ENCODE data around the gene ARSJ.

Gene ARSJ

GRCh38 chr4:113885291-113885690 lies 94.2 kb downstream of the ARSJ start:
- DNase-seq = no peak

- DNase-seq = no peak
These were observed 94.8 kb downstream of the ARSJ start for GRCh38 chr4:113884655-113885054.

- DNase-seq = peak; percentile 27
These were observed 96.8 kb downstream of the ARSJ start for GRCh38 chr4:113882668-113883067.

- DNase-seq = peak; percentile 25
These were observed 98.2 kb downstream of the ARSJ start for GRCh38 chr4:113881256-113881655.

GRCh38 chr4:113880240-113881028 lies 99.0 kb downstream of the ARSJ start:
- DNase-seq = no peak

- peak; percentile 38 for DNase-seq
These were observed 100.8 kb downstream of the ARSJ start for GRCh38 chr4:113878668-113879067.

- no peak for DNase-seq
These were observed 105.0 kb downstream of the ARSJ start for GRCh38 chr4:113874480-113874879.

DNA sequence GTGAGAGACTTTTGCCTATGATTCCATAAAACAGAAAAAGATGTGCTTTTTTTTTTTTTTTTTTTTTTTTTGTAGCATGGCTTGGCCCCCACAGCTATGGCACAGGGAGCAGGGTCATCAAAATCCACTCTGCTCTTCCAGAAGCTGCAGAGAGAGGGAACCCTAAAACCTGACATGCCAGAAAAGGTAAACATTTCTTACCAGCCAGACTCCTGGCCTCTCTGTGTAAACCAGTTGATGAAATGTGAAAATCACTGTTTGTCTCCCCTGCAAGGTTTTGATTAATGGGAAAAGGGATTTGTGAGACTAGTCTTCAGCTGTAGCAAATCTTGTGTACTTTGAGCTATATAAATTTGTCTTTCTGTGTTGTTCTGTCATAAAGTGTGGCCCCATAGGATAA lies 105.9 kb downstream of the ARSJ start:
- no peak for DNase-seq

DNA sequence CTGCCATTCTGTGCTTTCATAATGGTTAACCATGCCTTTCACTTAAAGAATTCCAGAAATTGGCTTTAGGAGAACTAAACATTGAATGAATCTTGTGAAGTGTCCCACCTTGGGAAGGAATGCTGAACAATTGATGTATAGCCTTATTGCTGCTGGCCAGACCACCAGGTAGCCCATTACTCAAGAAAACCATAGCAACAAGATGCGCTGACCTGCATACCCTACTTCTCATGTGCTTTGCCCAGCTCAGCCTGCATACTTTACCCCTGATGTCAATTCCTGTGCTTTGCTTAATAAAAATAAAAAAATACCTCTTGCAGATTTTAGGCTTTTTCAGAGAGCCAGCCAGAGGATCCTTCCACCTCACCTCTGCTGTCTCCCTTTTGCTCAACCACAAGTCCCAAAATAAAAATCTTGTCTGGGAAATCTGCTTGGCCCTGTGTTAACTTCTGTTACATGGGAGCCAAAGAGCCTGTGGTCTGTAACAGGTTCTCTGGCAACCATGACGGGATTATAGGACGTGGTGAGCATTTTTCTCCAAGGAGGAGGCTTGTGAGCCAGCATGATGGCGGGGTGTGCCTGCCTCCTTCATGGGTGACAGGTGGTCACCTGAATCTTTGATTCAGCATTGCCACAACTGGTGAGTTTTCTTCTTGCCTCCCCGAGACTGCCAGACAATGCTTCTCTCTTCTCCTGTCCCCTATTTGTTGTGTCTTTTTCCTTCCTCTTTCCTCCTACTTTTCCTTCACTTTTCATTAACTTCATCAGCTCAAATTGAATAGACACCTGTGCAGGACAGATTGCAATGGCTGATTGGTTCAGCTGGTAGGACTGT lies 106.8 kb downstream of the ARSJ start:
- DNase-seq = peak; percentile 14

DNA sequence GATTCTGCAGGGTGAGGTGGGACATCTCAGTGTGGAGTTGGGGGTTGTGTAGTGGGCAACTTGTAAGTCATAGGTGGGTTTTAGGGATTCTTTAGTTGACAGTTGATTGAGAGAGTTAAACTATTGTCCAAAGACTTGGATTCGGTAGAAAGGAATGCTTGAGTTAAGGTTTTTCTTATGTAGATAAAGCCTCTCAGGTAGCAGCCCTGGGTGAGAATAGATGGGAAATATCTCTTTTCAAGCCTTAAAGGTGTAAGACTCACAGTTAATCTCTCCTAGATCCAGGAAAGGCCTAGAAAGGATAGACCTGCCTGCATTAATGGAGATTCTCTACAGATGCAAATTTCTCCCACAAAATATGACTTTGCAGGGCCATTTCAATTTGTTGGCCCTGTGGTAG lies 108.4 kb downstream of the ARSJ start:
- no peak for DNase-seq

- peak; percentile 29 for DNase-seq
These were observed 109.6 kb downstream of the ARSJ start for GRCh38 chr4:113869743-113870375.

DNA sequence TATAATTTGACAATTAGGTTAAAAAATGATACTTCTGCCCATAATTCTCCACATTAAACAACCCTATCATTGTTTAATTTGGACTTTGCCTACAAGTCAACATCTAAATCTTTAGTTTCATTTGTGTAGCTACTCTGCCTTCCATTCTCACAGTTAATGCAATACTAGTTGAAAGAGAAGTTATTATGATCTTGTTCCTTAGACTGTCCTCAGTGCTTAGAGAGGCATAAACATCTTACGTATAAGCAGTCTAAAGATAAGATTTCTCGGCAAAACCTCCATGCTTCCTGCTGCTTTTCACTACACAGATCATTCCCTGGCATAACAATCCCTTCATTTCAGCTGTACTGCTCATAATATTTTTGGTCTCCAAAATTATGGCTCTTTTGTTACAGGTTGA lies 112.8 kb downstream of the ARSJ start:
- DNase-seq = no peak

DNA sequence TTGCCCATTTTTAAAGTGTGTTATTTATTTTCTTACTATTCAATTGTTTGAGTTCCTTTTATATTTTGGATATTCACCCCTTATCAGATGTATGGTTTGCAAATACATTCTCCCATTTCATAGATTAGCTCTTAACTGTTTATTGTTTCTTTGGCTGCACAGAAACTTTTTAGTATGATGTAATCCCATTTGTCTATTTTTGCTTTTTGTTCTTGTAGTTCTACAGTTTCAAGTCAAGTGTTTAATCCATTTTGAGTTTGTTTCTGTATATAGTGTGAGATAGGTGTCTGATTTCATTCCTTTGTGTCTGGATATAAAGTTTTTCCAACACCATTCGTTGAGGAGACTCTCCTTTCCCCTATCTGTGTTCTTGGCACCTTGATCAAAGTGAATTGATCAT lies 120.5 kb downstream of the ARSJ start:
- no peak for DNase-seq

DNA sequence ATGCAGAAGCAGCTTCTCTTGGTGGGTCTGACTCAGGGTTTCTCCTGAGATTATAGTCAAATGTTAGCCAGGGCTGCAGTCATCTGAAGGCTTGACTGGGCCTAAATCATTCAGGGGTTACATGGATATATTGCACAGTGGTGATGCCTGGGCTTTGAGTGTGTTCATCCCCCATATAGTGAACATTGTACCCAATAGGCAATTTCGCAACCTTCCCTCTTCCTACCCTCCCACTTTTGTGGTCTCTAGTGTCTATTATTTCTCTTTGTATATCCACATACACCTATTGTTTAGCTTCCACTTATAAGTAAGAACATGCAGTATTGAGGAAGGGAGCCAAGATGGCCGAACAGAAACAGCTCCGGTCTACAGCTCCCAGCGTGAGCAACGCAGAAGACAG lies 127.6 kb downstream of the ARSJ start:
- DNase-seq = no peak

Measured in EL (cell line).